ENCODE measurements around the gene PTPRN2.

The PTPRN2 gene

DNA sequence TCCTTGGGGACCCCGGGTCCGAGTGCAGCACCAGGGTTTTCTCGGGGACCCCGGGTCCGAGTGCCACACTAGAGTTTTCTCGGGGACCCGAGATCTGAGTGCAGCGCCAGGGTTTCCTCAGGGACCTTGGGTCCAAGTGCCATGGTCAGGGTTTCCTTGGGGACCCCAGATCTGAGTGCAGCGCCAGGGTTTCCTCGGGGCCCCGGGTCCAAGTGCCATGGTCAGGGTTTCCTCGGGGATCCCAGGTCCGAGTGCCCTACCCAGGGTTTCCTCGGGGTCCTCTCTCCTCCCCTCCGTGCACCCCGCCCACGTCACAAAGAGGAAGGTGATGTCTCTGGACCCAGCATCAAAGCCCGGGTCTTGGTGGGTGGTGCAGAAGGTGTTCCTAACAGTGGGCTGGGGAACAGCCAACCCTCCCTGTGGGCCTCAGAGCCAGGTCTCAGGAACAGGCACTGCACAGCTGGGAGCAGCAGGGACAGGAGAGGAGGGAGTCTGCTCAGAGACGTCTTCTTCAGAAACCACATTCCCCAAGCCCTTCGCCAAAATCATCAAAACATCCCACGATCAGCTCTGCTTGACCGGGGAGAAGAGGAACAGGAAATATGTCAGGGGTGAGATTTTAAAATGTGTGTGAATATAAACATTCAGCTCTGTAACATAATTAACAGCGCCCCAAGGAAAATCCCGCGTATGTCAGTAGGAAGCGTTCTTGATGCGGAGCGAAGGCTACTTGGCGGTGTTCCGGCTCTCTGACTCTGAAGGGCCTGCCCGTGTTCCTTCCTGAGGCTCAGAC, 710.1 kb downstream of the PTPRN2 start:
- no peak overlapping the region for H3K4me3 ChIP-seq (ENCODE audit: low read depth, low read length)
- TF ChIP-seq, protein P1, sequence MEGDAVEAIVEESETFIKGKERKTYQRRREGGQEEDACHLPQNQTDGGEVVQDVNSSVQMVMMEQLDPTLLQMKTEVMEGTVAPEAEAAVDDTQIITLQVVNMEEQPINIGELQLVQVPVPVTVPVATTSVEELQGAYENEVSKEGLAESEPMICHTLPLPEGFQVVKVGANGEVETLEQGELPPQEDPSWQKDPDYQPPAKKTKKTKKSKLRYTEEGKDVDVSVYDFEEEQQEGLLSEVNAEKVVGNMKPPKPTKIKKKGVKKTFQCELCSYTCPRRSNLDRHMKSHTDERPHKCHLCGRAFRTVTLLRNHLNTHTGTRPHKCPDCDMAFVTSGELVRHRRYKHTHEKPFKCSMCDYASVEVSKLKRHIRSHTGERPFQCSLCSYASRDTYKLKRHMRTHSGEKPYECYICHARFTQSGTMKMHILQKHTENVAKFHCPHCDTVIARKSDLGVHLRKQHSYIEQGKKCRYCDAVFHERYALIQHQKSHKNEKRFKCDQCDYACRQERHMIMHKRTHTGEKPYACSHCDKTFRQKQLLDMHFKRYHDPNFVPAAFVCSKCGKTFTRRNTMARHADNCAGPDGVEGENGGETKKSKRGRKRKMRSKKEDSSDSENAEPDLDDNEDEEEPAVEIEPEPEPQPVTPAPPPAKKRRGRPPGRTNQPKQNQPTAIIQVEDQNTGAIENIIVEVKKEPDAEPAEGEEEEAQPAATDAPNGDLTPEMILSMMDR (IDR thresholded peaks at IDR 0.05; ENCODE audit: low read depth, low read length), result no peak

DNA sequence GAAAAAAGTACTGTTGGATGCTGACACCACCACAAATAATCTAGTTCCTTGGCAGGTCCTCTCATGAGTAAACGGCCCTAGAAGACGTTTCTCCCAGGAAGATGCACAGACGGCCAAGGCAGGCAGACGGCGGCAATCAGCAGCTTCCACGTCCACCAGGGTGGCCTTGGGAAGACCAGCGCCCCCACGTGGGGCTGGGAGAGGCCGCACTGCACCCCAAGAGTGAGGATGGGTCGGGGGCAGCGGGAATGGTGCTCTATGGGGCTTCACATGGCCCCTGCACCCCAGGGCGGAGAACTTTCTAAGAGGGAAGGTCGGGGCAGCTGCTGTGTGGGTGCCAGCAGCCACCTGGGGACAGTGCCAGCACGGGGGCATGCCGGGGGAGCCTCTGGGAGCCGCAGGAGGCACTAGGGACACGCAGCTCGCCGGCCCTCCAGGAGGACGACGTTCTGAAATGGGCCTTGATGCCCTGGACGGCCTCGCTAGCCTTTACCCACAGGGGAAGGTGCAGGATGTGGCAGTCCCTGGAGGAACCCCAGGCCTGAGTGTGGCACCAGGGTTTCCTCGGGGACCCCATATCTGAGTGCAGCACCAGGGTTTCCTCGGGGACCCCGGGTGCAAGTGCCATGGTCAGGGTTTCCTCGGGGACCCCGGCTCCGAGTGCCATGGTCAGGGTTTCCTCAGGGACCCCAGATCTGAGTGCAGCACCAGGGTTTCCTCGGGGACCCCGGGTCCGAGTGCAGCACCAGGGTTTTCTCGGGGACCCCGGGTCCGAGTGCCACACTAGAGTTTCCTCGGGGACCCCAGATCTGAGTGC, 710.9 kb downstream of the PTPRN2 start:
- H3K4me3 ChIP-seq (ENCODE audit: low read depth, low read length), result no peak overlapping the region
- TF ChIP-seq, protein P1 (IDR thresholded peaks at IDR 0.05; ENCODE audit: low read depth, low read length), result no peak

DNA sequence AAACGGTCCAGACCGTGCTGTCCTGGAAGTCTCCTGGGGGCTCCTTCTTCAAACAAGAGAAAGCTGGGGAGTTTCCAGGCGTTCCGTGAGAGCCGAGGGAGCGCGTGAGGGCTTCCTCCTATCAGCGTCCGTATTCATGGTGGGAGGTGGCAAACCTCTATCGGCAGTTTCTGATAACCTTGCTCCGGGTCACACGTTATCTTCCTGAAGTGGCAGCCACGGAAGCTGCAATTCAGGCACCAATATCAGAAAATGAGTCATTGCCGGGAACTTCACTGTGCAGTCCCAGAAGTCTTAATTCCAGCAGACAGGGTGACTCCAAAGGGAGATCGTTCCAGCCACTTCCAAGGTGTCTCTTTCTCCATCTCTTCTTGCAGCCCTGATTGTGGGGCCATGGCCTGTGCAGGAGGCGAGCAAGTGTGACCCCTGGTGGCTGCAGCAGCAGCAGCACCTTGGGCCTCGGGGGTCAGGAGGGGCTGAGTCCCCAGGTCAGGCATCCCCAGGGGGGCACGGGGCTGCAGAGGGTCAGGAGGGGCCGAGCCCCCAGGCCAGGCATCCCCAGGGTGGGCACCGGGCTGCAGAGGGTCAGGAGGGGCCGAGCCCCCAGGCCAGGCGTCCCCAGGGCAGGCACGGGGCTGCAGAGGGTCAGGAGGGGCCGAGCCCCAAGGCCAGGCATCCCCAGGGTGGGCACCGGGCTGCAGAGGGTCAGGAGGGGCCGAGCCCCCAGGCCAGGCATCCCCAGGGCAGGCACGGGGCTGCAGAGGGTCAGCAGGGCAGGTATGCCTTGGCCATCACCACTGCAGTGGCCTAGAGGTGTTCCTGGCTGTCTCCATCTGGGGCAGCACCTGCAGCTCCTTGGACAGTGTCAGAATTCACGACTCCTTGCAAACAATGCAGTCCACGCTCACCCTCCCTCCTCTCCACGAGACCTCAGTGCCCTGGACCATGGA, 712.1 kb downstream of the PTPRN2 start:
- TF ChIP-seq, protein P1 (IDR thresholded peaks at IDR 0.05; ENCODE audit: low read depth, low read length), result no peak

DNA sequence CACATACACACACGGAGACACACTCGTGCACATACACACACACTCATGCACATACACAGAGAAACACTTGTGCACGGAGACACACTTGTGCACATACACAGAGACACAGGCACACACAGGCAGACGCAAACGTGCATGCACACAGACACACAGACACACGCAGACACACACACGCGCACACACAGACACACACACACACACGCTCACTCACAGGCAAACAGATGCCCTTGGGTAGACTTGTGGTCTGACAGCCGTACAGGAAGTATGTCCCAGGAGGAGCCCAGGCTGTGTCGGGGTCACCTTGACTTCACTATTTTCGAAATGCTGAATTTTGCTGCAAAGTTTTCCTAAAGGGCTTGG, 712.8 kb downstream of the PTPRN2 start:
- TF ChIP-seq, protein P1 (IDR thresholded peaks at IDR 0.05; ENCODE audit: low read depth, low read length), result no peak

More for the DNA sequence above, 712.1 kb downstream of the PTPRN2 start:
- H3K4me3 ChIP-seq (ENCODE audit: low read depth, low read length), result no peak overlapping the region

DNA sequence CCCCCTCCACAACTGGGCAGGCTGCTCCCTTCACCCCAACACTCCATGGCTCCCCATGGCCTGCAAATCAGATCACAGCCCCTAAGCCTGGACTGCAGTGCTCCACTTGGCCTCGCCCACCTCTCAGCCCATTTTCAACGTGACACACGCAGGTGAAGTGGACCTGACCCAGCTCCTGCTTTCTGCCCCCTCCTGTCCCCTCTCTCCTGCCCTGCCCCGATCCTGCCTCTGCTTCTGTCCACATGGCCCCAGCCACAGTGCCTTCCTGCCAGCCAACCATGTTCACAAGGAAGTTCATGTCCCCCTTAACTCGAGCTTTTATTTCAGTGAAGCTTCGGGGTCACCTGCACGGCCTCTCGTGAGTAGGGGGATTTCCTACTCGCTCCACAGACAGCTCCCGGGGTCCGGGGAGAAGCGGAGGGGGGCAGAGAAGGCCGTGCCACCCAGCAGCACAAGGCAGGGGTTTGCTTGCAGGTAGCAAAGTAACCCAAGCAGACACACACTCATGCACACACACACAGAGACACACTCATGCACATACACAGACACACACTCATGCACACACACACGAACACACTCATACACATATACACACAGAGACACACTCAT, 713.3 kb downstream of the PTPRN2 start:
- H3K4me3 ChIP-seq (ENCODE audit: low read depth, low read length), result no peak overlapping the region
- TF ChIP-seq, protein P1 (IDR thresholded peaks at IDR 0.05; ENCODE audit: low read depth, low read length), result no peak

More for the DNA sequence above, 712.8 kb downstream of the PTPRN2 start:
- H3K4me3 ChIP-seq (ENCODE audit: low read depth, low read length), result no peak overlapping the region

DNA sequence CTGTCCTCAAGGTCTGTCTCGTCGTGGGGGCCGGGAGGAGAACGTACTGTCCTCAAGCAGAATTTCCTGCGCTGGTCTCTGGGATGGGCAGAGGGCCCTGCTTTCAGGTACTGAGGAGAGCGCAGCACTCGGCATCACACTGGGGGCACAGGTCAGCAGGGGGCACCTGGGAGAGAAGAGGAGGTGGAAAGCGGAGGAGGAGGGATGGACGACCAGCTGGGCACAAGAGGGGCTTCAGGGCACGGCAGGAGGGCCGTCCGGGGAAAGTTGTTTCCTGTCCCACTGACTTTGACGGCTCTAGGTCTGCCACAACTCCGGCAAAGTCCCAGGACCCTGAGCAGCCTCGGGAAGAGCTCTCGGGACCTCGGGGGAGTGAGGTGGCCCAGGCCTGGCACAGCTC, 714.0 kb downstream of the PTPRN2 start:
- no peak overlapping the region for H3K4me3 ChIP-seq (ENCODE audit: low read depth, low read length)
- TF ChIP-seq, protein P1 (IDR thresholded peaks at IDR 0.05; ENCODE audit: low read depth, low read length), result no peak

Data from WI38 (cell line).